ENCODE results near the gene MESD. TPM values are rescaled to one million over a fixed set of nuclear protein-coding genes. Genes with fewer than 3 reads are reported as not detected.

Gene MESD
- total RNA-seq, 4 donors from 2014 or later = 14.1 to 17.4 (median 14.5) TPM

- no peak for TF ChIP-seq POLR2A (IDR thresholded peaks at IDR 0.05; ENCODE audit: low read depth)
- no peak for TF ChIP-seq POLR2AphosphoS5 (IDR thresholded peaks at IDR 0.05)
- TF ChIP-seq EP300 (IDR thresholded peaks at IDR 0.05) = no peak
- TF ChIP-seq CTCF (IDR thresholded peaks at IDR 0.05) = no peak
- intact Hi-C loops (cut with DNase I) = loop anchor here (5.0 to 10.0 kb wide), 4 partner anchors 60 to 408 kb away; no protein-coding TSS in a partner anchor
- Histone ChIP-seq H3K4me3 (no peak overlapping the region), H3K9me3 (no peaks in the 10 kb centered on the region), H3K27me3 (no peaks in the 10 kb centered on the region), H3K4me1 (peaks cover 5 to 19% (median 11%) of the 10 kb centered on the region in 4 donors), H3K27ac (replicated peaks in 1 of 4) (no peak overlapping the region), H3K36me3 (peaks cover 0 to 41% (median 23%) of the 10 kb centered on the region in 4 donors)
- 95% methylated on average over 4 of the region's 4 CpGs for WGBS
- no peak for DNase-seq (ENCODE audit: extremely low spot score)
Observed at GRCh38 chr15:80974914-80975313, 14.7 kb downstream of the MESD start.

- Histone ChIP-seq H3K4me3 (no peak overlapping the region), H3K4me1 (peaks cover 4 to 20% (median 12%) of the 10 kb centered on the region in 4 donors), H3K9me3 (no peaks in the 10 kb centered on the region), H3K27me3 (no peaks in the 10 kb centered on the region), H3K27ac (replicated peaks in 1 of 4) (no peak overlapping the region), H3K36me3 (peaks cover 0 to 41% (median 17%) of the 10 kb centered on the region in 4 donors)
- 87% methylated on average over 3 of the region's 3 CpGs for WGBS
- intact Hi-C loops (cut with DNase I) = loop anchor here (5.0 to 10.0 kb wide), 2 partner anchors 63 to 405 kb away; no protein-coding TSS in a partner anchor
- no peak for DNase-seq (ENCODE audit: extremely low spot score)
- no peak for TF ChIP-seq POLR2AphosphoS5 (IDR thresholded peaks at IDR 0.05)
- TF ChIP-seq POLR2A (IDR thresholded peaks at IDR 0.05; ENCODE audit: low read depth) = no peak
- TF ChIP-seq CTCF (IDR thresholded peaks at IDR 0.05) = no peak
- TF ChIP-seq EP300 (IDR thresholded peaks at IDR 0.05) = no peak
Observed at GRCh38 chr15:80972276-80972675, 17.3 kb downstream of the MESD start.

- peaks cover 0 to 33% (median 16%) of the 10 kb centered on the region in 4 donors for H3K36me3 ChIP-seq
- no peaks in the 10 kb centered on the region for H3K27me3 ChIP-seq
- TF ChIP-seq POLR2A (IDR thresholded peaks at IDR 0.05; ENCODE audit: low read depth) (no peak), POLR2AphosphoS5 (IDR thresholded peaks at IDR 0.05) (no peak), EP300 (IDR thresholded peaks at IDR 0.05) (no peak), CTCF (IDR thresholded peaks at IDR 0.05) (no peak)
- H3K4me3 ChIP-seq = no peak overlapping the region
- no peaks in the 10 kb centered on the region for H3K9me3 ChIP-seq
- no peak for DNase-seq (ENCODE audit: extremely low spot score)
- WGBS = 89% methylated on average over 2 of the region's 2 CpGs
- no peak overlapping the region for H3K27ac ChIP-seq (replicated peaks in 1 of 4)
- H3K4me1 ChIP-seq = peaks cover 4 to 19% (median 15%) of the 10 kb centered on the region in 4 donors
- intact Hi-C loops (cut with DNase I) = loop anchor here (2.0 to 10.0 kb wide), 3 partner anchors 64 to 404 kb away; no protein-coding TSS in a partner anchor
Observed at GRCh38 chr15:80971143-80971542, 18.5 kb downstream of the MESD start.

- peaks cover 0 to 29% (median 16%) of the 10 kb centered on the region in 4 donors for H3K36me3 ChIP-seq
- WGBS = 88% methylated on average over 3 of the region's 3 CpGs
- DNase-seq (ENCODE audit: extremely low spot score) = no peak
- peaks cover 4 to 19% (median 15%) of the 10 kb centered on the region in 4 donors for H3K4me1 ChIP-seq
- H3K27ac ChIP-seq (replicated peaks in 1 of 4) = no peak overlapping the region
- intact Hi-C loops (cut with DNase I) = loop anchor here (2.0 to 10.0 kb wide), 3 partner anchors 64 to 403 kb away; no protein-coding TSS in a partner anchor
- no peak overlapping the region for H3K4me3 ChIP-seq
- no peaks in the 10 kb centered on the region for H3K9me3 ChIP-seq
- no peak for TF ChIP-seq POLR2AphosphoS5 (IDR thresholded peaks at IDR 0.05)
- no peak for TF ChIP-seq CTCF (IDR thresholded peaks at IDR 0.05)
- no peak for TF ChIP-seq EP300 (IDR thresholded peaks at IDR 0.05)
- TF ChIP-seq POLR2A (IDR thresholded peaks at IDR 0.05; ENCODE audit: low read depth) = no peak
- no peaks in the 10 kb centered on the region for H3K27me3 ChIP-seq
Observed at GRCh38 chr15:80970658-80971057, 19.0 kb downstream of the MESD start.

Measured in esophagus muscularis mucosa (tissue), 4 donors.